Stimulated activated CD4-positive, alpha-beta T cell treated with anti-CD3 and anti-CD28 coated beads, Interleukin-2, amount 100 ng/mL, for 24 hours (primary cell): ENCODE data around the gene TBCA.
"Not testable (repeated sequence)": the region's sequence is repeated elsewhere in the genome, so short reads cannot be mapped to it uniquely, and the experiment has no call there.

Experiments
- DNase-seq, 2 donors: peaks; one replicate each; pipeline ENCODE4 v3.0.0-alpha.2; 2020

The TBCA gene

DNA sequence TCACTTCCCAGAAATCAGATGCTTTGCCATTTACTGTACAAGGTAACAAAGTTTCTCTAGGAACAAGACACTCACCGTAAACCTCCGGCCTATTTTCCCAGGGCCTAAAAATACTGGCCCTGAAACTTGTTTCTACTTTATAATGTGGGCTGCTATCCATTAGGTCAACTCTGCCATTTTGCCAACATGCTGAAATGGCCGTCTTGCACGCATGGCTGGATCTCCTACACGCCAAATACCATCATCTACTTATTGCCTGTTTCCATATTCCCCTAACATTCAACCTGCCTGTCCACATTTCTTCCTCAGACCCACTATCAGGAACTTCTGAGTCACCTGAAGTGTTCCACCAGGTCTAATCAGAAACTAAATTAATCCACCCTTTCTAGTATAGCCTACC lies 4.7 kb downstream of the TBCA start:
- DNase-seq, result no peak

DNA sequence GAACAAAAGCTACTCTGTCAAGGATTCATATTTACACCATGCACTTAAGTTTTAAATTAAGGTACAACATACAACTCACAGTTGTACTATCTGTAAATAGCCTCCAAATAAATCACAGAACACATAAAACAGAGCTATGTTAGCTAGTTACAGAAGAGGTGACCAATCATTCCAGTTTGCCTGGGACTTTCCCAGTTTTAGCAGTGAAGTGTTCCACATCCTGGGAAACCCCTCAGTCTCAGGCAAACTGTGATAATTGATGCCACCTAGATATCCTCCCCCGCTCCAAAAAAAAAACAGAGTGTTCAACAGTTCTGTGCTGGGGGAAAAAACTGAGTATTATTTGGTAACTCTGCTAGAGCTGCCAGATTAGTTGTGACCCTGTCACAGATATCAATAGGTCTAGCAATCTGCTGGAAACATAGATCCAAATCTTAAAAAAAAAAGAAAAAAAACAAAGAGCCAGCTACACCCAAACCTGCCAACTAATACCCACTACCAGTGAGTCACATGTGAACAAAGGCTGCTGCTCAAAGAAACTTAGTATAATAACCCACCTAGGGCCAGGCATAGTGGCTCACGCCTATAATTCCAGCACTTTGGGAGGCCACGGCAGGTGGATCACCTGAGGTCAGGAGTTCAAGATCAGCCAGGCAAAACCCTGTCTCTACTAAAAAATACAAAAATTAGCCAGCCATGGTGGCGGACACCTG lies 5.7 kb downstream of the TBCA start:
- DNase-seq, result no peak

DNA sequence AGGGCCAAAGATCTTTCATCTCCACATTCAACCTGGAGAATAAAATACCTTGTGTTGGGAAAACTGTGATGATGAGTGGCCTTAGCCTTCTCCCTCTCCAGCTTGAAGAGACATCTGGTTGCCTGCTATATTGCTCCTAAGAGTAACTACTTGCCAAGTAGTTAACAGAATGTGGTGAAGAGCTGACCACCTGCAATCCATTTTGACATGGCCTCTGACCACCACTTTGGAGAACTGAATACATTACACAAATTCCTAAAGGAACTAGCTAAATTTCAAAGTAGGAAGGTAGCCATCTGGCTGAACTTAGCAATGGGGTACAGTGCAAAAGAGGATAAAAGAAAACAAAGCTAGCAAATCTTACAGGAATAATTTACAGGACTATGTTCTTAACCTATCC lies 7.2 kb downstream of the TBCA start:
- DNase-seq, result no peak

DNA sequence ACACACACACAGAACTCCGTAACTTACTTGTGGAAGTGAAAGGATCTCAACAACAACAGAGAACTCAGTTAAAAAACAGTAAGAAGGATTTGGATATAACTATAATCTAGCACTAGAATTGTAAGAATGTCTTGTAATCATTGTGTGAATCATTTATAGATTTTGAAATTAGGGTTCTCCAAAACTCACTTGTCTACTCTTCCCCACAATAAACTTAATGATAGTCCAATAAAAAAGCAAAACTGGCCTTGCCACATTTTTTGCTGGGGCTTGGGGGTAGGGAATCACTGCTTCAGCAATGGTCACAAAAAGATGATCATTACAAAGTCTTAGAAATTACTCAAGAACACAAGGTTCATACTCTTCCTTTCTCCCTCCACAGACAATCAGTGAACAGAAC lies 8.8 kb downstream of the TBCA start:
- no peak for DNase-seq

DNA sequence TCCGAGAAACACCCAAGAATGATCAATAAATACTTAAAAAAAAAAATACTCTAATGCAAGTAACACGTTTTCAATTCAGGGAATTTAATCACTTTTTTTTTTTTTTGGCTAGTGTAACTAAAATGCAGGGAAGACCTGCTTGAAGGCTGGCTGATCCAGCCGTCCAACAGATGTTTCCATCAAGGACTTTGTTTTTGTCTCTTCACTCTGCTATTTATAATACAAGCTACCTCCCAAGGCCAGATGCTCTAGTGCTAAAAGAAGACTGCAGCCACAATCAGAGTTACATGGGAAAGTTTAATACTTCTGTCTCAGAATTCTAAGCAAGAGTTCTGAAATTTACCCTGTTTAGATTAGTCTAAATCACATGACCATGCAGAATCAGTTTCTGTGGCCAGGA lies 14.5 kb downstream of the TBCA start:
- no peak for DNase-seq

DNA sequence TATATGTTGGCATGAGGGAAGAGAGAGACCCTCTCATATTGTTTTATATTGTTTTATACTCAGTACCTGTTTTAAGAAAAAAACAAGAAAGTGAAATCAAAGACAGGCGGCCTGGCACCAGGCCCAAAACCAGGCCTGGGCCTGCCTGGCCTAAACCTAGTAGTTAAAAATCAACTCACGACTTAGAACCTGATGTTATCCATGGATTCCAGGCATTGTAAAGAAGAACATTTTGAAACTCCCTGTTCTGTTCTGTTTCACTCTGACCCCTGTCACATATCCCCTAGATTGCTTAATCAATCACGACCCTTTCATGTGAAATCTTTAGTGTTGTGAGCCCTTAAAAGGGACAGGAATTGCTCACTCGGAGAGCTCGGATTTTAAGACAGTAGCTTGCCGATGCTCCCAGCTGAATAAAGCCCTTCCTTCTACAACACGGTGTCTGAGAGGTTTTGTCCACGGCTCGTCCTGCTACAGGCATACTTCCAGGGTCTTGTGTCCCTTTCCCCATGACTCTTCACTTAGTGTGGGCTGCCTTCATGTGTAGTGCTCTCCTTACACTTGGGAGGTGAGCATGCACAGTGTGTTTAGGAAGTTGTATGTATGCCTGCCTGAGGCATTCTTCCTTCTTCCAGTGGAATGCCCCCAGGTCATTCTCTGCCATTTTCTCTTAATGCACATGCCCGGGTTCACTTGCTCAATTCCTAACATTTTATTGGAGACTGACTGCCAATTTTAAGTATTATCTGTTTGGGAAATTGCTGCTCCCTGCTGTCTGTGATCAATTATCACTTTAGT lies 17.8 kb downstream of the TBCA start:
- no peak for DNase-seq

DNA sequence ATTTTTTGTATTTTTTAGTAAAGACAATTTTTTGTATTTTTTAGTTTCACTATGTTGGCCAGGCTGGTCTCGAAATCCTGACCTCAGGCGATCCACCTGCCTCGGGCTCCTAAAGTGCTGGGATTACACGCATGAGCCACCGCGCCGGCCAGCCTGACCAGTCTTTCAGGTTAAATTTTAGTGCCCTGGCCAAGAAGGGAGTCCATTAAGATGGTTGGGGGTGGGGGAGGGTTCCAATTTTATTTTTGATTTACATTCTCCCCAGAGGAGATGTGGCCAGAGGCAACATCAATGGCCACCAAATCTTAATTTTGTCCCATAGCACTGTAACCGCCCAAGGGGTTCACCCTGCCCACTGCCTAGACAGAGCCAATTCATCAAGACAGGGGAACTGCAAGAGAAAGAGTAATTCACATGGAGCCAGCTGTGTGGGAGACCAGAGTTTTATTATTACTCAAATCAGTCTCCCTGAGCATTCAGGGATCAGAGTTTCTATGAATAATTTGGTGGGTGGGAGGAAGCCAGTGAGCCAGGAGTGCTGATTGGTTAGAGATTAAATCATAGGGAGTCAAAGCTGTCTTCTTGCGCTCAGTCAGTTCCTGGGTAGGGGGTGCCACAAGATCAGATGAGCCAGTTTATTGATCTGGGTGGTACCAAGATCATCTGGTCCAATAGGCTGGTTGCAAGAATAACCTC lies 24.7 kb downstream of the TBCA start:
- peak; percentile 5 to 24 for DNase-seq

DNA sequence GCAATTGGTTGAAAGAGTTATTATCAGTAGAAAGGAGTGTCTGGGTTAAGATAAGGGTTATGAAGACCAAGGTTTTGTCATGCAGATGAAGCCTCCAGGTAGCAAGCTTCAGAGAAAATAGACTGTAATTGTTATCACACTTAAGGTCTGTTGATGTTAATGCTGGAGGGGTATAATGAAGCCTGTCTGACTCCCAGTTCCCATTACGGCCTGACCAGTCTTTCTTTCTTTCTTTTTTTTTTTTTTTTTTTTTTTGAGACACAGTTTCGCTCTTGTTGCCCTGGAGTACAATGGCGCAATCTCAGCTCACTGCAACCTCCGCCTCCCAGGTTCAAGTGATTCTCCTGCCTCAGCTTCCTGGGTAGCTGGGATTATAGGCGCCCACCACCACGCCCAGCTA lies 25.2 kb downstream of the TBCA start:
- not testable (repeated sequence) for DNase-seq

DNA sequence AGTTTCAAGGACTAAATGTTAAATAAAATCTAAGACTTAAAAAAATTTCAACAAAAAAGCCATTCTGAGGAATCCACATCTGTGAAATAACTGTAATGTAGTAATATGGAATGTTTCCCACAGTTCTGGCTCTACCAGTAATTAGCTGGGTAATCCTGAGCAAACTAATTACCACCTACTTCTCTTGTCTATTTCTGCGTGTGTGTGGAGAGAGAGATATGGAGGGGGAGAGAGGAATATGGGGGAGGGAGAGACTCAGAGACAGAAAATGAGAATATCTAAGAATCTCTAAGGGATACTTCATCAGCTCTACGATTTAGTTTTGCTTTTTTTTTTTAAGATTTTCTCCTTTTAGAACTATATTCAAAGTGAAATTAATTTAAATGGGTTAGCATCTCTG lies 28.0 kb downstream of the TBCA start:
- DNase-seq, result no peak

DNA sequence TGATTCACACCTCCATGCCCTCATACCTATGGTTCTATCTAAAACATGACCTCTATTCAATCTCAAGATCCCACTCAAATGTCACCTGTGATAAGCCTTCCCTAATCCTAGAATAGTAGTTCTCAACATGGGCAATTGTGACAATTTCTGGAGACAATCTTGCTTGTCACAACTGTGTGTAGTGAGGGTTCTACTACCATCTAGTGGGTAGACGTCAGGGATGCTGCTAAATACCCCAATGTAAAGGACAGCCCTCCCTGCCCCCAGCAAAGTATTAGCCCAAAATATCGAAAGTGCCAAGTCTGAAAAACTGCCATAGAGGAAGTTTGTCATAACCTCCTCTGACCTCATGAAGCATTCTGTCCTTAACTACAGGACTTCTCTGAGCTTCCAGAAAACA lies 32.0 kb downstream of the TBCA start:
- no peak for DNase-seq

DNA sequence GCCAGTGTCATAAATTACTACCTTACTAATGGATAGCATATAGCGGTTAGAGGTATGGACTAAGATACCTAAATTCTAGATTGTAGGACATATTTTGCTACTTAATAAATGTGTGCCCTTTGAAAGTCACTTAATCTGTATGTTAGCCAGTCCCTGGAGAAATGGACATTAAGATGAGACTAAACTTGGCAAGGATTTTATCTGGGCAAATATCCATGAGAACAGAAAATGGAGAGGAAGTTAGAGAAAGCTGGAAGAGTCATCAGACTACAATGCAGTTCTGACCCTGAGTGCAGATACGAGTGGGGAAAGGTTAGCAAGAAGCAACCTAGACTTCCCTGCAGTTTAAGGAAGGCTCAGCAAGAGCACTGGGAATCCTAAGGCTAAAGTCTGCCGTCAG lies 33.0 kb downstream of the TBCA start:
- no peak for DNase-seq

DNA sequence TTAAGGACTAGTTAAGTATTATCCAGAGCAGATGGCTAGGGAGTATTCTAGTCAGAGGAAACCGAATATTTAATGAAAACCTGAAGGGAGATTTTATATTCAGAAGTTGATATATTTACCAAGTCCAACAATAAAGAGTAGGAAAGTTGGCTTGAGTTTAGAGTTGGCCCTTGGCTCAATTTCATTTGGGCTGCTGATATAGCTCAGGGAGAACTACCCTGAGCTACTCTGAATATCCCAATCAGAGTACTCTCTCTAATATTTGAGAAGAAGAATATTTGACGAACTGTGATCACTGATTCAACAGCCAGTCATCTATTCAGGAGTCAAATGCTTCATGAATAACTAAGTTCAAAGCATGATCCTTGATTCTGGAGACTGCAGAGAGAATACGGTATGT lies 34.5 kb downstream of the TBCA start:
- no peak for DNase-seq

DNA sequence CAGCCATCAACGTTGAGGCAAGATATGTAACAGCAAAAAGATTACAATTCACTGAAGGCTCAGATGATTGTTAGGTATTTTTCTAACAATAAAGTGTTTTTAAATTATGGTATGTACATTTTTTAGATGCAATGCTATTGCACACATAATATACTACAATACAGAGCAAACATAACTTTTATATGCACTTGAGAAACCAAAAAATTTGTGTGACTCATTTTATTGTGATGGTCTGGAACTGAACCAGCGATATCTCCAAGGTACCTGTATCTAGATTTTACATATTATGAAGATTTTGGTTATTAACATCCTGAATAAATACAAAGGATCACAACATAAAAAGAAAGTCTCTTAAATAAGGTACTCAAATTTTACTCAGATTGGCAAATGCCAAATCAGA lies 41.3 kb downstream of the TBCA start:
- no peak for DNase-seq

DNA sequence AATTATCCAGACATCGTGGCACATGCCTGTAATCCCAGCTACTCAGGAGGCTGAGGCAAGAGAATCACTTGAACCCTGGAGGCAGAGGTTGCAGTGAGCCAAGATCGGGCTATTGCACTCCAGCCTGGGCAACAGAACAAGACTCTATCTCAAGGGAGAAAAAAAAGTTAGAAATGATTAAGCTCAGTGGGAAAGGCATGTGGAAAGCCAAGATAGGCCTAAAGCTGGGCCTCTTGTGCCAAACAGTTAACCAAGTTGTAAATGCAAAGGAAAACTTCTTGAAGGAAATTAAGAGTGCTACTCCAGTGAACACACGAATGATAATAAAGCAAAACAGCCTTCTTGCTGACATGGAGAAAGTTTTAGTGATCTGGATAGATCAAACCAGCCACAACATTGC lies 43.0 kb downstream of the TBCA start:
- no peak for DNase-seq

DNA sequence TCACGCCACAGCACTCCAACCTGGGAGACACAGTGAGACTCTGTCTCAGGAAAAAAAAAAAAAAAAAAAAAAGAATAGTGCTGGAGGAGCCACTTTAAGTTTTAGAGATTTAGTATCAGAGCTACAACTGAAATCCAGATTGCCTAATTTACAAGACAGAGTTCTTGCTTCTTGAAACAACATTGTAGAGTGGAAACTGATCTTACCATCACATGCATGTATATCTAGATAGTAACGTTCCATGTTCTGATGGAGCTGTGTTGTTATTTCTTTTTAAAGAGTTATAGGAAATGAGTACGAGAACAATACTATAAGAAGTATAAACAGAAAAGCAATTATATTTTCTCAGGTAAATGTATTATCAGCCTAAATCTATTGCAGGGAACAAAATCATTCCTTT lies 48.9 kb downstream of the TBCA start:
- DNase-seq, result no peak

DNA sequence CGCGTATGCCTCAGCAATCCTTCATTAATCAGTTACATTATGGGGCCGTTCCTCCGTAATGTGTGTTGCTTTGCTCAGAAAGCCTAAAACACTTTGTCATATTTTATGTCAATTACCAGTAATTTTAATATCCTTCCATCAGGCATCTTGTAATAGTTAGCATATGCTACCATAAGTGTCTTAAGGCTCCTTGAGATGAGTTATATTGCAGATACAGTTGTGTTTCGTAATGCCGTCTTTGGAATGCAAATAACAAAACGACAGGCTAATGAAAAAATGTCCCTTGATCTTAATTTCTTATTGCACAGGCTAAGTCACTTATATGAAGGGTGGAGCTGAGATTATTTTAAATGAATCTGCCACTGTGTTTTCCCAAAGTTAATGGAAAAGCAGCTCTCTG lies 50.5 kb downstream of the TBCA start:
- no peak for DNase-seq

DNA sequence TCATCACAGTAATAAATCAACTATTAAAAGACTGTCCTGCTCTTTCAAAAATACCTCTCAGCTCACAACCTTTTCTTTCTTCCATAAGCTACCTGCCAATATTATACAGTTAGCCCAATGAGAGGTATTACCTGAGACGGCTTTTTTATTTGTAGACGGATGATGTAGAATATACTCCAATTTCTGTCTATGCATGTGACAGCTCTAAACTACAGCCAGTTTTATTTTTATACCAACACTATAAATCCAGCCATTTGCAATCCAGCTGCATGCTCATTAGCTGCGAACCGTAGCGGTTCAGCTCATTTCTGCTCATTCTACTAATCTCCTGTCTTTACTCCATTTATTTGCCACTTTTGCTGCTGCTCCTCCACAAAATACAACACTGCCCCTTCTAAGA lies 51.2 kb downstream of the TBCA start:
- no peak for DNase-seq

DNA sequence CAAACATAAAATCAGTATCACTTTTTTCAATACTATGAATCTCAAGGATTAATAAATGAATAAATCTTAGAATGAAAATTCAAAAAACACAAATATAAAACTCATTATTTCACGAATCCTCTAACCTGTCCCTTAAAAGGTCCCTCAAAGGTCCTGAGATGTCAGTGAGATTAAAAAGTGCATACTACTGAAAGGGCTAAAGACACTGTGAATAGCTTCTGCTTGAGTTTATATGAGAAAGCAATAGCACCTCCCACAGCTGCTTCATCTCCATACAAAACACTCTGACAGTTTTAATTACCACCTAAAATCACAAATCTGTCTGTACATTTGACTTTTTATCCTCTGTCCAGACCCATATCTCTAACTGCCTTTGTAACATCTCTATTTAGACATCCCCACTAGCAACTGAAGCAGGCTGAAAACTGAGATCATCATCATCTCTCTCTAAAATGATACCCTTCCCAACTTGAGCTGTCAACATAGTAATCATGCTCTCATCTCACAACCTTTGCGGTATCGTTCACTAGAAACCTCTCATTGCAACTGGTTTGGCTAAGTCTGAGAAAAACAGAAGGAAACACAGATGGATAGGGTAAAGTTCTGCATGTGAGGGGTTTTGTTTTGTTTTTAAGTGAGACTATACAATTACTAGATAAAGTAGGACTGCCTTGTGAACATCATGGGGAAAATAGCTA lies 56.3 kb downstream of the TBCA start:
- DNase-seq, result no peak

DNA sequence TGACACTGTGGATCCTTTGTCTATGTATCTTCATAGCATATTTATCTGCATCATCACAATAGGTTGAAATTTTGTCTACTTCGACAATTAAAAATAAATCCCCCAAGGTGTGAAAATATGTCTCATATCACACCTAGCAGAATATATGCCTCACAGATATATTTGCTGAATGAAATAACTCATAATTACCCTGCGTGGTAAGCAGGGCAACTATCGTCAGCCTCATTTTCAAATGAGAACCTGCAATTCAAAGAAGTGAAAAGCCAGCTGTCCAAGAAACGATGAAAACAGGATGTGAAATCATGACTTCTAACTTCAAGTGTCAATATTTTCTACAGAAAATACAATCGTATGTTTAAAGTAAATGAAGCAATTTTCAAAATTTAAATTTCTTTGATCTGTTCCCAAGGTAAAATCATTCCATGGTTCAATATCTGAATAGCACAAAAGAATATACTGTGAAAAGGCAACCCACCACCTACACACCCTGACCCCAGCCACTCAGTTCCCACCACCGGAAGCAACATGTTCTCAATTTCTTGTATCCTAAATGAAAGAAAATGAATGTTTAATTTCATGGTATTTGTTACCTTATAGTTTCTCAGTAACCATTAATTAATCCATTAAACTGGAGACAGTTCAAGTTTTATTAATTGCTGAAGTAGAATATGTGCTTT lies 57.1 kb downstream of the TBCA start:
- DNase-seq, result no peak

DNA sequence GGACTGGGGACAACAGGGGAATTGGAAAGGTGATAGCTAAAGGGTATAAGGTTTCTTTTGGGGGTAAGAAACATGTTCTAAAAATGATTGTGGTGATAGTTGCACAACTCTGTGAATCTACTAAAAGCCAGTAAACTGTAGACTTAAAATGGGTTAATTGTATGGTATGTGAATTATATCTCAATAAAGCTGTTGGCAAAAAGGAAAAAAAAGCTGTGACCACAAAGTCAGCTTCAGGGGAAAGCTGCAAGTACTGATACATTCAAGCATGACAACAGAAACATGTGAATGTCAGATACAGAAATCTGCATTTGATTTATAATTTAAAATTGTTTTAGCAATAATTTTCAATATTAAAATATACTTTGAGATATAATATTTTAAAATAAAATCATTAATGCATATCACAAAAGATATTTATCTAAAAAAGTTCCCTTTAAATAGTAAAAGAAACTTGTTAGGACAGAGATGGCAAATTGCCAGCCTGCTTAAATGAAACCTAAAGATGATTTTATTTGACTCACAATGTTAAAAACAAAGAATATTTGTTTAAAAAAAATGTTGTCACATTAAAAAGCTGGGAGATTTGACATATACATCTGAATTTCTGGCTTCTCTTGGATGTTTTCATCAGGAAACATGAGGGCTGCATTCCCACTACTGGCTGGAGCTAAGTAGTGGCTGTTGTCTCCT lies 66.0 kb downstream of the TBCA start:
- no peak for DNase-seq

DNA sequence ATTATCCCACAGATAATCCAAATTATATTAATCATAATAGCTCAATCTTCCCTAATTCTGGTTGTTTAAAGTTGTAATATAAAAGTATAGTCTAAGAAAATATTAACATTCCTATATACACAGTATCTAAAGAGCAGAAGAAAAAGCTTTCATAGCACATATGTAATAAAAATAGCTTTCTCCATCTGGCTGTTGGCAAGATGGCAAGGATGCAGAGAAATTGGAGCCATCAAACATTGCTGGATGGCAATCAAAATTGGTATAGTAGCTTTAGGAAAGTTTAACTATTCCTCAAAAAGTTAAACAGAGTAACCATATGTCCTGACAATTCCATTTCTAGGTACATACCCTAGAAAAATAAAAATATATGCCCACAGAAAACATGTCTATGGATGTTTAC lies 66.8 kb downstream of the TBCA start:
- DNase-seq, result no peak

DNA sequence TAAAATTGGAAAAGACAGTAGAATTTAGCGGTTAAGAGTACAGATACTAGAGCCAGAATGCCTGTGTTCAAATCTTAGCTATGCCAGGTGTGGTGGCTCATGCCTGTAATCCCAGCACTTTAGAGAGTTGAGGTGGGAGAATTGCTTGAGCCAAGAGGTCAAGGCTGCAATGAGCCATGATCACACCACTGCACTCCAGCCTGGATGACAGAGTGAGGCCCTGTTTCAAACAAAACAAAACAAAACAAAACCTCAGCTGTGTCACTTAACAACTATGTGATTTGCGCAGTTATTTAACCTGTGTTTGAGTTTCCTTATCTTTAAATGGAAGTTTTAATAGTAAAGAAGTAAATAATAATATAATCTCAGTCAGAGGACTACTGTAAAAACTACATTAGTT lies 68.3 kb downstream of the TBCA start:
- no peak for DNase-seq
